Tibial nerve (tissue), 4 donors: ENCODE data around the gene MPZL1. TPM values are rescaled to one million over a fixed set of nuclear protein-coding genes. Genes with fewer than 3 reads are reported as not detected.

Experiments
- DNase-seq, 2 donors: peaks; one replicate each; pipeline ENCODE4 v3.0.0-alpha.2; 2019; ENCODE audit warnings: low spot score in 2 of 2
- H3K27ac ChIP-seq, 4 donors: fragments of 200-600 bp; sonication (generic) in 3 of 4; one replicate each; pipeline ENCODE4 v1.5.1; 2017 to 2019; ENCODE audit warnings: mild to moderate bottlenecking in 1 of 4
- H3K27me3 ChIP-seq, 2 donors: fragments of 200-600 bp; sonication (generic) in 1 of 2; one replicate each; pipeline versions ENCODE4 v1.5.1 to v1.6.0; 2017 to 2019
- H3K36me3 ChIP-seq, 3 donors: fragments of 200-600 bp; sonication (generic); one replicate each; pipeline ENCODE4 v1.5.1; 2018 to 2019
- H3K4me1 ChIP-seq, 4 donors: fragments of 200-600 bp; sonication (generic) in 3 of 4; one replicate each; pipeline ENCODE4 v1.5.1; 2017 to 2019
- H3K4me3 ChIP-seq, 4 donors: fragments of 200-600 bp; sonication (generic) in 3 of 4; one replicate each; pipeline ENCODE4 v1.5.1; 2017 to 2019; ENCODE audit warnings: mild to moderate bottlenecking in 1 of 4, moderate library complexity in 1 of 4
- H3K9me3 ChIP-seq, 4 donors: fragments of 200-600 bp; sonication (generic) in 3 of 4; one replicate each; pipeline ENCODE4 v1.5.1; 2017 to 2019
- EP300 ChIP-seq, 2 donors: sonication (generic); formaldehyde crosslinking; IDR thresholded peaks; one replicate each; pipeline ENCODE4 v1.6.1; 2017; ENCODE audit warnings: antibody characterized with exemption in 2 of 2, mild to moderate bottlenecking in 1 of 2
- POLR2A ChIP-seq, 2 donors: fragments of 450-650 bp; IDR thresholded peaks; one replicate each; pipeline ENCODE4 v1.6.1; 2017; ENCODE audit warnings: antibody characterized with exemption in 2 of 2, mild to moderate bottlenecking in 2 of 2, moderate library complexity in 2 of 2
- WGBS, 2 donors: methylation state at CpG; one replicate each; pipeline ENCODE4 v1.1.5; 2018; 5-methylcytosine and 5-hydroxymethylcytosine counted together
- total RNA-seq, 4 donors: library from RNA; depleted of rRNA; stranded (reverse); fragments of >200 nt; gene quantifications; one replicate each; pipeline ENCODE4 v1.1.0, GENCODE V29; 2016
- TF ChIP-seq, protein P1 (sequence below), 5 experiments: fragments of 200-600 bp in 3 of 5; fragments of 450-650 bp in 2 of 5; sonication (generic) in 3 of 5; IDR thresholded peaks; one replicate each; pipeline ENCODE4 v1.5.1; 2016 to 2019; ENCODE audit warnings: antibody characterized with exemption in 5 of 5, mild to moderate bottlenecking in 3 of 5, moderate library complexity in 2 of 5

Gene MPZL1
- total RNA-seq, 4 donors from 2014 or later, result 50.1 to 76.0 (median 71.7) TPM

- WGBS, 2 donors, result 96 to 98% methylated on average over 1 of the region's 1 CpG
- TF ChIP-seq, protein P1, sequence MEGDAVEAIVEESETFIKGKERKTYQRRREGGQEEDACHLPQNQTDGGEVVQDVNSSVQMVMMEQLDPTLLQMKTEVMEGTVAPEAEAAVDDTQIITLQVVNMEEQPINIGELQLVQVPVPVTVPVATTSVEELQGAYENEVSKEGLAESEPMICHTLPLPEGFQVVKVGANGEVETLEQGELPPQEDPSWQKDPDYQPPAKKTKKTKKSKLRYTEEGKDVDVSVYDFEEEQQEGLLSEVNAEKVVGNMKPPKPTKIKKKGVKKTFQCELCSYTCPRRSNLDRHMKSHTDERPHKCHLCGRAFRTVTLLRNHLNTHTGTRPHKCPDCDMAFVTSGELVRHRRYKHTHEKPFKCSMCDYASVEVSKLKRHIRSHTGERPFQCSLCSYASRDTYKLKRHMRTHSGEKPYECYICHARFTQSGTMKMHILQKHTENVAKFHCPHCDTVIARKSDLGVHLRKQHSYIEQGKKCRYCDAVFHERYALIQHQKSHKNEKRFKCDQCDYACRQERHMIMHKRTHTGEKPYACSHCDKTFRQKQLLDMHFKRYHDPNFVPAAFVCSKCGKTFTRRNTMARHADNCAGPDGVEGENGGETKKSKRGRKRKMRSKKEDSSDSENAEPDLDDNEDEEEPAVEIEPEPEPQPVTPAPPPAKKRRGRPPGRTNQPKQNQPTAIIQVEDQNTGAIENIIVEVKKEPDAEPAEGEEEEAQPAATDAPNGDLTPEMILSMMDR (IDR thresholded peaks at IDR 0.05), result no peak
- TF ChIP-seq EP300 (IDR thresholded peaks at IDR 0.05) (no peak), POLR2A (IDR thresholded peaks at IDR 0.05) (no peak)
- Histone ChIP-seq H3K27ac (no peak overlapping the region), H3K4me3 (no peak overlapping the region), H3K4me1 (no peaks in the 10 kb centered on the region), H3K36me3 (peaks cover 0 to 59% (median 0%) of the 10 kb centered on the region in 3 donors), H3K9me3 (no peaks in the 10 kb centered on the region), H3K27me3 (no peaks in the 10 kb centered on the region)
- no peak for DNase-seq
Observed at GRCh38 chr1:167776616-167777268, 55.0 kb downstream of the MPZL1 start.

GRCh38 chr1:167777269-167777650 lies 55.5 kb downstream of the MPZL1 start:
- 95 to 97% methylated on average over 5 of the region's 5 CpGs for WGBS, 2 donors
- TF ChIP-seq POLR2A (IDR thresholded peaks at IDR 0.05) (no peak), EP300 (IDR thresholded peaks at IDR 0.05) (no peak)
- TF ChIP-seq, protein P1 (IDR thresholded peaks at IDR 0.05), result no peak
- H3K27me3 ChIP-seq, result no peaks in the 10 kb centered on the region
- H3K36me3 ChIP-seq, result peaks cover 0 to 54% (median 0%) of the 10 kb centered on the region in 3 donors
- no peak overlapping the region for H3K4me3 ChIP-seq
- no peak for DNase-seq
- H3K9me3 ChIP-seq, result no peaks in the 10 kb centered on the region
- H3K4me1 ChIP-seq, result no peaks in the 10 kb centered on the region
- no peak overlapping the region for H3K27ac ChIP-seq

GRCh38 chr1:167781558-167781957 lies 59.8 kb downstream of the MPZL1 start:
- Histone ChIP-seq H3K36me3 (peaks cover 0 to 26% (median 0%) of the 10 kb centered on the region in 3 donors), H3K27ac (no peak overlapping the region), H3K4me3 (no peak overlapping the region), H3K9me3 (no peaks in the 10 kb centered on the region), H3K27me3 (no peaks in the 10 kb centered on the region), H3K4me1 (no peaks in the 10 kb centered on the region)
- WGBS, 2 donors, result 98% methylated on average over 2 of the region's 2 CpGs
- TF ChIP-seq, protein P1 (IDR thresholded peaks at IDR 0.05), result no peak
- TF ChIP-seq EP300 (IDR thresholded peaks at IDR 0.05), result no peak
- no peak for TF ChIP-seq POLR2A (IDR thresholded peaks at IDR 0.05)
- DNase-seq, result no peak

GRCh38 chr1:167782946-167783345 lies 61.2 kb downstream of the MPZL1 start:
- 96 to 100% methylated on average over 1 of the region's 1 CpG for WGBS, 2 donors
- no peak overlapping the region for H3K27ac ChIP-seq
- no peak for TF ChIP-seq EP300 (IDR thresholded peaks at IDR 0.05)
- TF ChIP-seq, protein P1 (IDR thresholded peaks at IDR 0.05), result no peak
- TF ChIP-seq POLR2A (IDR thresholded peaks at IDR 0.05), result no peak

DNA sequence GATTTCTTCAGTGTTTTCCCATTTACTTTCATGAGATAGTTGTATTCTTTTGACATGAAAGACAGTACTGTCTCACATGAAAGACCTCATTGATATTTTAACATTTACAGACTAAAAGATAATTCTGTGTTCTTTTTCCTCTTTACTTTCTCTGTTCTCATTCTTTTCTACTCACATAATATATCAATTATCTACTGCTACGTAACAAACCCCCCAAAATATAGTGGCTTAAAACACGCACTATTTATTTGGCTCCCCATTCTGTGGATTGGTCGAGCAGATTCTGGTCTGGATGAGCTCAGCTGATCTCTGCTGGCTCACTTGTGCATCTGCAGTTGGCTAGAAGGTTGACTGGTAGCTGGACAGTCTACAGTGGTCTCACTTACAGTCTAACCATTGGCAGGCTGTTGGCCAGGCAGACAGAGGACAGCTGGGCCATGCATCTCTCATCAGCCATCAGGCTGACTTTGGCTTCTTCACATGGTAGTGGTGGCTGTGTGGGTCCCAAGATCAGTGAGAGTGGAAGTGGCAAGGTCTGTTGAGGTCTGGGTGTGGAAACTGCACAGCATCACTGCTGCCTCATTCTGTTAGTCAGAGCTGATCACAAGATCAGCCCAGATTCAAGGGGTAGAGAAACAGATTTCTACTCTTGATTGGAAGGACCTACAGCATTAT lies 63.2 kb downstream of the MPZL1 start:
- Histone ChIP-seq H3K9me3 (no peaks in the 10 kb centered on the region), H3K4me1 (no peaks in the 10 kb centered on the region), H3K4me3 (no peak overlapping the region), H3K27ac (no peak overlapping the region), H3K27me3 (no peaks in the 10 kb centered on the region), H3K36me3 (peaks cover 0 to 37% (median 0%) of the 10 kb centered on the region in 3 donors)
- TF ChIP-seq POLR2A (IDR thresholded peaks at IDR 0.05) (no peak), EP300 (IDR thresholded peaks at IDR 0.05) (no peak)
- TF ChIP-seq, protein P1 (IDR thresholded peaks at IDR 0.05), result no peak
- no peak for DNase-seq
- WGBS, 2 donors, result 50 to 55% methylated on average over 3 of the region's 3 CpGs

More at GRCh38 chr1:167782946-167783345, 61.2 kb downstream of the MPZL1 start:
- no peak for DNase-seq
- Histone ChIP-seq H3K27me3 (no peaks in the 10 kb centered on the region), H3K4me3 (no peak overlapping the region), H3K36me3 (peaks cover 0 to 25% (median 0%) of the 10 kb centered on the region in 3 donors), H3K4me1 (no peaks in the 10 kb centered on the region), H3K9me3 (no peaks in the 10 kb centered on the region)
